Measurements from ENCODE around the gene FREM1.

GRCh38 chr9:14937216-14937615 is 27.0 kb upstream of the FREM1 start:
- no peak for TF ChIP-seq CTCF (conservative IDR thresholded peaks at IDR 0.05)
- TF ChIP-seq EZH2 (IDR thresholded peaks at IDR 0.05; ENCODE audit: low read depth): no peak
